Measurements from ENCODE around the gene INPP5A.

DNA sequence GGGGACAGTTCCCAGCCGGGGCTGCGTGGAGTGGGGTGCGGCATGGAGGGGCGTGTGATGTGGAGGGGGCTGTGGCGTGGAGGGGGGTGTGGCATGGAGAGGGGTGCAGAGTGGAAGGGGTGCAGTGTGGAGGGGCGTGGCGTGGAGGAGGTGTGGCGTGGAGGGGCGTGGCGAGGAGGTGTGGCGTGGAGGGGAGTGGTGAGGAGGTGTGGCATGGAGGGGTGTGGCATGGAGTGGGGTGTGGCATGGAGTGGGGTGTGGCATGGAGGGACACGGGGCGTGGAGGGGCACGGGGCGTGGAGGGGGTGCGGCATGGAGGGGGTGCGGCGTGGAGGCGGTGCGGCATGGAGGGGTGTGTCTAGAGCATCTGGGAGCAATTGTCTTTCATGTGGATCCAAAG is 214.8 kb downstream of the INPP5A start:
- TF ChIP-seq POLR2A (IDR thresholded peaks at IDR 0.05; ENCODE audit: borderline replicate concordance, extremely low read depth, insufficient read depth, insufficient read length): no peak
- TF ChIP-seq CTCF (IDR thresholded peaks at IDR 0.05 in 2 of 3, conservative IDR thresholded peaks at IDR 0.05 in 1 of 3; ENCODE audit: borderline replicate concordance in 1 of 3, insufficient read depth in 1 of 3, low read depth in 2 of 3, low read length in 2 of 3): no peak
- no peak for TF ChIP-seq SP1 (IDR thresholded peaks at IDR 0.05; ENCODE audit: low read depth)
- TF ChIP-seq POLR2AphosphoS5 (IDR thresholded peaks at IDR 0.05; ENCODE audit: low read depth, low read length): no peak
- TF ChIP-seq REST (IDR thresholded peaks at IDR 0.05; ENCODE audit: low read depth): no peak
